HFFc6 (cell line): ENCODE measurements around the gene LAMA3. TPM values are rescaled to one million over a fixed set of nuclear protein-coding genes. Genes with fewer than 3 reads are reported as not detected.

ENCODE experiments used
- DNase-seq: peaks from one replicate; pipeline ENCODE4 v3.0.0-alpha.2; 2018
- H3K27ac Mint-ChIP-seq: 2 replicates; pipeline ENCODE4 v1.8.0; 2020; ENCODE audit warnings: mild to moderate bottlenecking, mixed read lengths
- H3K27me3 Mint-ChIP-seq: 2 replicates; pipeline ENCODE4 v1.8.0; 2021; ENCODE audit warnings: mild to moderate bottlenecking, moderate library complexity, mixed read lengths; ENCODE audit not compliant: insufficient read depth
- H3K36me3 Mint-ChIP-seq: 2 replicates; pipeline ENCODE4 v1.8.0; 2021; ENCODE audit warnings: low read depth, mixed read lengths
- H3K4me1 Mint-ChIP-seq: 2 replicates; pipeline ENCODE4 v1.8.0; 2020; ENCODE audit warnings: low read depth, mixed read lengths
- H3K4me3 Mint-ChIP-seq: 2 replicates; pipeline ENCODE4 v1.8.0; 2020; ENCODE audit warnings: mild to moderate bottlenecking, moderate library complexity, mixed read lengths
- H3K9me3 Mint-ChIP-seq: 2 replicates; pipeline ENCODE4 v1.8.0; 2020; ENCODE audit warnings: mild to moderate bottlenecking, mixed read lengths
- total RNA-seq, 6 experiments: library from RNA; stranded (reverse); fragmentation: NEBNext Ultra II Directional; extraction: Animal tissue kit (Norgen Biotek cat#: 25700); gene quantifications; 2 replicates in 1 of 6; 3 replicates in 5 of 6; pipeline ENCODE4 v1.2.3, GENCODE V29; 2021
- TF ChIP-seq, protein P1 (sequence below): fragments of 200-600 bp; sonication (generic); IDR thresholded peaks from 2 replicates; pipeline ENCODE4 v1.5.0; 2021; ENCODE audit warnings: antibody characterized with exemption, mild to moderate bottlenecking

LAMA3 gene
- total RNA-seq, 6 experiments from 2014 or later: 0.46 to 1.6 (median 0.54) TPM

DNA sequence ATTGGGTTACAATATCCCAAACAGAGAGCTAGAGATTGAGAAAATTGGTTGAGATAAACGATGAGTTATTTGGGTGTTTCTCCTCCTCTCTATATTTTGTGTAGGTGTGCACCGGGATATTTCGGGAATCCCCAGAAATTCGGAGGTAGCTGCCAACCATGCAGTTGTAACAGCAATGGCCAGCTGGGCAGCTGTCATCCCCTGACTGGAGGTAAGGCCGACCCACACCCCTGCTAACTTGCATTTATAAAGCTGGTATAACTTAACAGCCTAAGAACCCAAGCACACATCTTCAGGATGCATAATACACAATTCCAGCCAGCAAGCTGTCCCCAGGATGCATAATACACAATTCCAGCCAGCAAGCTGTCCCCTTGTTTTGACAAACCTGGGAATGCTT, 200.7 kb downstream of the LAMA3 start:
- DNase-seq: no peak
- TF ChIP-seq, protein P1, sequence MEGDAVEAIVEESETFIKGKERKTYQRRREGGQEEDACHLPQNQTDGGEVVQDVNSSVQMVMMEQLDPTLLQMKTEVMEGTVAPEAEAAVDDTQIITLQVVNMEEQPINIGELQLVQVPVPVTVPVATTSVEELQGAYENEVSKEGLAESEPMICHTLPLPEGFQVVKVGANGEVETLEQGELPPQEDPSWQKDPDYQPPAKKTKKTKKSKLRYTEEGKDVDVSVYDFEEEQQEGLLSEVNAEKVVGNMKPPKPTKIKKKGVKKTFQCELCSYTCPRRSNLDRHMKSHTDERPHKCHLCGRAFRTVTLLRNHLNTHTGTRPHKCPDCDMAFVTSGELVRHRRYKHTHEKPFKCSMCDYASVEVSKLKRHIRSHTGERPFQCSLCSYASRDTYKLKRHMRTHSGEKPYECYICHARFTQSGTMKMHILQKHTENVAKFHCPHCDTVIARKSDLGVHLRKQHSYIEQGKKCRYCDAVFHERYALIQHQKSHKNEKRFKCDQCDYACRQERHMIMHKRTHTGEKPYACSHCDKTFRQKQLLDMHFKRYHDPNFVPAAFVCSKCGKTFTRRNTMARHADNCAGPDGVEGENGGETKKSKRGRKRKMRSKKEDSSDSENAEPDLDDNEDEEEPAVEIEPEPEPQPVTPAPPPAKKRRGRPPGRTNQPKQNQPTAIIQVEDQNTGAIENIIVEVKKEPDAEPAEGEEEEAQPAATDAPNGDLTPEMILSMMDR: no peak
- H3K9me3 Mint-ChIP-seq: no peaks in the 10 kb centered on the region
- H3K36me3 Mint-ChIP-seq: no peaks in the 10 kb centered on the region
- no peak overlapping the region for H3K27ac Mint-ChIP-seq
- H3K4me1 Mint-ChIP-seq: peaks cover 19% of the 10 kb centered on the region
- H3K4me3 Mint-ChIP-seq: no peak overlapping the region
- no peaks in the 10 kb centered on the region; the same call in none of the 2 replicates for H3K27me3 Mint-ChIP-seq

DNA sequence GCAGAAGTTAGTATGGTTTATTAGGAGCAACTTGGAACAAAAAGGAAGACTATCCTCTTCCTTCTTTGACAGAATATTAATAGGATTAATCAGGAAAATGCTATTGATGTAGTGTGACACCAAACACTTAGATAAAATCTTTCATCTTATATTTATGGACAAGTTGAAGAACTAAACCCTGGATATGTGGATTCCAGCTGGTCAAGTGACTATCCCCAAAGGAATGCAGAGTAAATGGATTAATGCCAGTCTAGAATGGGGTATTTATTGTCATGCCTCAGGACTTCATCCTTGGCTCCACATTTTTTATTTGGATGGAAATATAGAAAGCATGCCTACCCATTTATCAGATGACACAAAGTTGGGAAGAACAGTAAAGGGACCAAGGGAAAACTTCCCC, 201.3 kb downstream of the LAMA3 start:
- TF ChIP-seq, protein P1: no peak
- Mint-ChIP-seq H3K9me3 (no peaks in the 10 kb centered on the region), H3K27ac (no peak overlapping the region), H3K4me3 (no peak overlapping the region; the same call in 1 of the 2 replicates), H3K4me1 (peaks cover 19% of the 10 kb centered on the region), H3K36me3 (no peaks in the 10 kb centered on the region), H3K27me3 (no peaks in the 10 kb centered on the region; the same call in none of the 2 replicates)
- DNase-seq: peak; percentile 57

DNA sequence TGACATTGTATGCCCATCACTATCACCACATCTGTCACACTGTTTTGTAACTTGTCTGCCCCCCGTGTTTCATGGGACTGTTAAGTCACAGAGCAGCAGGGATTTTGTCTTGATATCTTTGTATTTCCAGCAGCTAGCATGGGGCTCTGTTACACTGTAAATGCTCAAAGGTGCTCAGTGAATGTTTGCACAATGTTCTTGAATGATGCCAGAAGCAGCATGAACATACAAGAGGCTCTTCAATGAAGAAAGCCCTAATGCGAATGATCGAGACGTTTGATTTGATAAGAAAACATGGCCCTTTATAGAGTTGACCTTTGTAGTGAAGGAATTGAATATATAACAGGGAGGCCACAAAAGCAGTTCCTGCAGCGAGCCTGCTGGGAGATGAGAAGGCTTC, 204.4 kb downstream of the LAMA3 start:
- no peaks in the 10 kb centered on the region for H3K9me3 Mint-ChIP-seq
- no peak for DNase-seq
- no peak overlapping the region for H3K4me3 Mint-ChIP-seq
- TF ChIP-seq, protein P1: no peak
- no peak overlapping the region for H3K27ac Mint-ChIP-seq
- H3K36me3 Mint-ChIP-seq: no peaks in the 10 kb centered on the region
- peaks cover 19% of the 10 kb centered on the region for H3K4me1 Mint-ChIP-seq
- no peaks in the 10 kb centered on the region; the same call in none of the 2 replicates for H3K27me3 Mint-ChIP-seq

DNA sequence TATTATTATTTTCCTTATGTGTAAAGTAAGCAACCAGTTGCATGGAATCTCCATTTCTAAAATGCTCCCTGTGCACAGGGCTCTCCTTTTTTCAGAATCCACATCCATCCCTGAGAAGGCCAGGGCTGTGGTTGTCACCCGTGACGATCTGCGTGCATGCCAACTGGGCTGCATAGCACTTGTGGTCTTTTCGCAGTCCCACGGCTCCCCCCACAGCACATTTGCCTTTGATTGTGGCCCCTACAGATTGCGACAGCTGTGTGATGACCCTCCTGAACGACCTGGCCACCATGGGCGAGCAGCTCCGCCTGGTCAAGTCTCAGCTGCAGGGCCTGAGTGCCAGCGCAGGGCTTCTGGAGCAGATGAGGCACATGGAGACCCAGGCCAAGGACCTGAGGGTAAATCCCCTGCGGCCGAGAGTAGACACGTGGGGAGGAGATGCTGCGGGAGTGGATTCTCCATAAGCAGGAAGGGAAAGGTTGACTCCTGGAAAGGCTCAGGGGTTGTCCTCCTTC, 205.5 kb downstream of the LAMA3 start:
- Mint-ChIP-seq H3K4me3 (no peak overlapping the region), H3K27me3 (peaks cover 2% of the 10 kb centered on the region), H3K9me3 (no peaks in the 10 kb centered on the region), H3K36me3 (no peaks in the 10 kb centered on the region), H3K4me1 (peaks cover 15% of the 10 kb centered on the region), H3K27ac (no peak overlapping the region)
- DNase-seq: no peak
- TF ChIP-seq, protein P1: no peak

DNA sequence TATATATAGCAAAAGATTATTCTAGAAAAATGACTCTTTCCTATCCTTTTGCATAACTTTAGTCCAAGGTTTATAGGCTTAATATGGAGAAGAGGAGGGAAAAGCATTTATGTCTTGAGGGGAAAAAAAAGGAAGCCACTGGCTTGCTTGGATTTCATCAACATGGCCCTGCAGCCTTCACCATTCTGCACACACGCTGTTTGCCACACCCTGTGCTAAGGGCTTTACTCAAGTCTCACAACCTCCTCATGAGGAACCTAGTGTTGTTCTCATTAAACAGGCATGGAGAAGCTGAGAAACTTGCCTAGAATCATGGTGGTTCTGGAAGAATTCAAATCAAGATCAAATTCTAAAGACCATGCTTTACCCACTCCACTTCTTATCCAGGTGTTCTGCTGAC, 208.0 kb downstream of the LAMA3 start:
- Mint-ChIP-seq H3K9me3 (no peaks in the 10 kb centered on the region), H3K36me3 (no peaks in the 10 kb centered on the region), H3K27me3 (peaks cover 2% of the 10 kb centered on the region), H3K4me1 (no peaks in the 10 kb centered on the region), H3K4me3 (no peak overlapping the region), H3K27ac (no peak overlapping the region)
- DNase-seq: no peak
- TF ChIP-seq, protein P1: no peak

DNA sequence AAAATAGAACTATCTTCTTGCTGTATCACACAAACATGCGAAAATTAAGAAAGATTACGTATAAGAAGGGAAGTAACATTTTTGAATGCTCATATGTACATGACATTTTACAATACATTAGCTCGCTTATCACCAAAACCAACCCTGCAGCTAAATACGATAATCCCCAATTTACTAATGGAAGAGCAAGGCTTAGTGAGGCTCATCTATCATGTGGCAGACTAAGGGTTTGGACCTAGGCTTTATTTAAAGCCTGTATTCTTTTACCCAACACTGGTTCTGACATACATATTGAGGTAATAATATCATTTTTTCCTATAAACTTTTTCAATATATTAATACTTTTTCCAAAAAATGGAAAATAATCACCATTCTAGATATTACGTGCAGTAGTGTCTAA, 208.5 kb downstream of the LAMA3 start:
- H3K27ac Mint-ChIP-seq: no peak overlapping the region
- TF ChIP-seq, protein P1: no peak
- no peaks in the 10 kb centered on the region for H3K4me1 Mint-ChIP-seq
- H3K4me3 Mint-ChIP-seq: no peak overlapping the region
- H3K36me3 Mint-ChIP-seq: no peaks in the 10 kb centered on the region
- H3K27me3 Mint-ChIP-seq: peaks cover 2% of the 10 kb centered on the region
- no peak for DNase-seq
- no peaks in the 10 kb centered on the region for H3K9me3 Mint-ChIP-seq
